Ishikawa (cell line): ENCODE data around the gene CYBB.

ENCODE experiments used
- CEBPB ChIP-seq: IDR thresholded peaks from 2 replicates; pipeline ENCODE4 v1.6.1; 2012
- CREB1 ChIP-seq: IDR thresholded peaks from 2 replicates; pipeline ENCODE4 v1.6.1; 2012; ENCODE audit warnings: low read depth
- EGR1 ChIP-seq: IDR thresholded peaks from 2 replicates; pipeline ENCODE4 v1.6.1; 2012
- EP300 ChIP-seq: IDR thresholded peaks from 2 replicates; pipeline ENCODE4 v1.6.1; 2012; ENCODE audit warnings: borderline replicate concordance
- FOXM1 ChIP-seq: IDR thresholded peaks from 2 replicates; pipeline ENCODE4 v1.6.1; 2012; ENCODE audit warnings: low read depth, borderline replicate concordance
- MAX ChIP-seq: IDR thresholded peaks from 2 replicates; pipeline ENCODE4 v1.6.1; 2012
- NFIC ChIP-seq: IDR thresholded peaks from 2 replicates; pipeline ENCODE4 v1.6.1; 2012
- RAD21 ChIP-seq: IDR thresholded peaks from 2 replicates; pipeline ENCODE4 v1.6.1; 2012; ENCODE audit warnings: low read depth
- TAF1 ChIP-seq: IDR thresholded peaks from 2 replicates; pipeline ENCODE4 v1.6.1; 2012; ENCODE audit warnings: low read depth, mild to moderate bottlenecking
- TCF12 ChIP-seq: IDR thresholded peaks from 2 replicates; pipeline ENCODE4 v1.6.1; 2012; ENCODE audit warnings: low read depth
- TEAD4 ChIP-seq: IDR thresholded peaks from 2 replicates; pipeline ENCODE4 v1.6.1; 2012
- YY1 ChIP-seq: IDR thresholded peaks from 2 replicates; pipeline ENCODE4 v1.6.1; 2012; ENCODE audit warnings: low read depth
- ZBTB7A ChIP-seq: IDR thresholded peaks from 2 replicates; pipeline ENCODE4 v1.6.1; 2012; ENCODE audit warnings: low read depth
- TF ChIP-seq, protein P1 (sequence below): IDR thresholded peaks from 2 replicates; pipeline ENCODE4 v1.6.1; 2012
- TF ChIP-seq, protein P2 (sequence below): IDR thresholded peaks from 2 replicates; pipeline ENCODE4 v1.6.1; 2012; ENCODE audit warnings: low read depth, mild to moderate bottlenecking

The CYBB gene

GRCh38 chrX:37796310-37796709, 16.5 kb downstream of the CYBB start:
- TF ChIP-seq CREB1 (no peak), RAD21 (no peak), TEAD4 (no peak), TCF12 (no peak)

- TF ChIP-seq, protein P1, sequence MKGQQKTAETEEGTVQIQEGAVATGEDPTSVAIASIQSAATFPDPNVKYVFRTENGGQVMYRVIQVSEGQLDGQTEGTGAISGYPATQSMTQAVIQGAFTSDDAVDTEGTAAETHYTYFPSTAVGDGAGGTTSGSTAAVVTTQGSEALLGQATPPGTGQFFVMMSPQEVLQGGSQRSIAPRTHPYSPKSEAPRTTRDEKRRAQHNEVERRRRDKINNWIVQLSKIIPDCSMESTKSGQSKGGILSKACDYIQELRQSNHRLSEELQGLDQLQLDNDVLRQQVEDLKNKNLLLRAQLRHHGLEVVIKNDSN: no peak
- no peak for TF ChIP-seq MAX
- no peak for TF ChIP-seq RAD21
- TF ChIP-seq FOXM1: no peak
- TF ChIP-seq TCF12: no peak
- TF ChIP-seq CEBPB: no peak
- TF ChIP-seq EP300: no peak
- no peak for TF ChIP-seq ZBTB7A
- no peak for TF ChIP-seq TAF1
- no peak for TF ChIP-seq NFIC
- TF ChIP-seq TEAD4: no peak
- no peak for TF ChIP-seq CREB1
- TF ChIP-seq EGR1: no peak
- TF ChIP-seq, protein P2, sequence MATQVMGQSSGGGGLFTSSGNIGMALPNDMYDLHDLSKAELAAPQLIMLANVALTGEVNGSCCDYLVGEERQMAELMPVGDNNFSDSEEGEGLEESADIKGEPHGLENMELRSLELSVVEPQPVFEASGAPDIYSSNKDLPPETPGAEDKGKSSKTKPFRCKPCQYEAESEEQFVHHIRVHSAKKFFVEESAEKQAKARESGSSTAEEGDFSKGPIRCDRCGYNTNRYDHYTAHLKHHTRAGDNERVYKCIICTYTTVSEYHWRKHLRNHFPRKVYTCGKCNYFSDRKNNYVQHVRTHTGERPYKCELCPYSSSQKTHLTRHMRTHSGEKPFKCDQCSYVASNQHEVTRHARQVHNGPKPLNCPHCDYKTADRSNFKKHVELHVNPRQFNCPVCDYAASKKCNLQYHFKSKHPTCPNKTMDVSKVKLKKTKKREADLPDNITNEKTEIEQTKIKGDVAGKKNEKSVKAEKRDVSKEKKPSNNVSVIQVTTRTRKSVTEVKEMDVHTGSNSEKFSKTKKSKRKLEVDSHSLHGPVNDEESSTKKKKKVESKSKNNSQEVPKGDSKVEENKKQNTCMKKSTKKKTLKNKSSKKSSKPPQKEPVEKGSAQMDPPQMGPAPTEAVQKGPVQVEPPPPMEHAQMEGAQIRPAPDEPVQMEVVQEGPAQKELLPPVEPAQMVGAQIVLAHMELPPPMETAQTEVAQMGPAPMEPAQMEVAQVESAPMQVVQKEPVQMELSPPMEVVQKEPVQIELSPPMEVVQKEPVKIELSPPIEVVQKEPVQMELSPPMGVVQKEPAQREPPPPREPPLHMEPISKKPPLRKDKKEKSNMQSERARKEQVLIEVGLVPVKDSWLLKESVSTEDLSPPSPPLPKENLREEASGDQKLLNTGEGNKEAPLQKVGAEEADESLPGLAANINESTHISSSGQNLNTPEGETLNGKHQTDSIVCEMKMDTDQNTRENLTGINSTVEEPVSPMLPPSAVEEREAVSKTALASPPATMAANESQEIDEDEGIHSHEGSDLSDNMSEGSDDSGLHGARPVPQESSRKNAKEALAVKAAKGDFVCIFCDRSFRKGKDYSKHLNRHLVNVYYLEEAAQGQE: no peak
- TF ChIP-seq YY1: no peak
These were observed 16.9 kb downstream of the CYBB start for GRCh38 chrX:37796805-37797204.

DNA sequence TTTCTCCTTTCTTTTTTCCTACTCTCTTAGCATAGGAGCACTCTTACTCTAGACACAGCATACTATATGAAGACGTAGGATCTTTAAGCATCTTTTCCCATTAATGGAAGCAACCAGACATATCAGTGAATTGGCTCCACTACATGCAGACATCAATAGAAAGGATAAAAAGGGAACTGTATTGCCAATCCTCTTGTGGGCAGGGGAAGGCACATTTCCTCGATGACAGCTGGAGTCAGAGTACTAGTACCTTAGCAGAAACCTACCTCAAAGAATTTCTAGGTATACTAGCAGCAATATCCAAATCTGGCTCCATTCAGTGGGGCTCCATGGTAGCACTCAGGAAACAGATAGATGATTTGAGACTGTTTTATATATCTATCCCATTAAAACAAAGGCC, 20.1 kb downstream of the CYBB start:
- TF ChIP-seq MAX: no peak
- TF ChIP-seq CREB1: no peak
- no peak for TF ChIP-seq TCF12
- no peak for TF ChIP-seq EGR1
- TF ChIP-seq EP300: no peak
- no peak for TF ChIP-seq RAD21
- TF ChIP-seq CEBPB: no peak
- no peak for TF ChIP-seq FOXM1
- TF ChIP-seq, protein P2: no peak
- no peak for TF ChIP-seq NFIC
- TF ChIP-seq TEAD4: no peak
- TF ChIP-seq, protein P1: no peak
- no peak for TF ChIP-seq YY1
- TF ChIP-seq ZBTB7A: no peak
- no peak for TF ChIP-seq TAF1

DNA sequence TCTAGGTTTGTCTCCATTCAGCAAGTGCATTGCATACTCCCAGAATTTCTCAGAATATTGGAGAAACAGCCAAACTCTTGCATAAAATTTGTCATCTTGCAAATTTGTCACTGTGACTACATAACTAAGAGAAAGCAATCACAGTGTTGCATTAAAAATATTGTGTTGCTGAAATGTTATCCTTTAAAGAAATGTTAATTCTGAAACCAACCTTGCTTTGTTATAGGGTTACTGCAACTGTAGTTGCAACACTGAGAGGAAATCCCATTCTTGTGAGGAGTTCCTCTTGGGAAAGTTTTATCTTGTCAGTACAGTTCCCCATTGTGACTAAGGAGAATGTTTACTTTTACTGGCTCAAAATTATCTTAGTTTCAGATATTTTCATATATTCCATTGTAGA, 20.9 kb downstream of the CYBB start:
- TF ChIP-seq CEBPB (no peak), FOXM1 (no peak), TEAD4 (no peak), NFIC (no peak), TCF12 (no peak), EP300 (no peak), CREB1 (no peak), YY1 (no peak), EGR1 (no peak), RAD21 (no peak), ZBTB7A (no peak)

GRCh38 chrX:37802028-37802427, 22.2 kb downstream of the CYBB start:
- TF ChIP-seq NFIC: no peak
- TF ChIP-seq YY1: no peak
- no peak for TF ChIP-seq MAX
- TF ChIP-seq RAD21: no peak
- no peak for TF ChIP-seq CEBPB
- no peak for TF ChIP-seq CREB1
- TF ChIP-seq ZBTB7A: no peak
- TF ChIP-seq, protein P2: no peak
